AG04450 (cell line): ENCODE data around the gene CRADD. TPM values are rescaled to one million over a fixed set of nuclear protein-coding genes. Genes with fewer than 3 reads are reported as not detected.

Source experiments
- polyA plus RNA-seq: library from polyadenylated mRNA; depleted of rRNA; stranded (reverse); fragments of >200 nt; gene quantifications from 2 replicates; pipeline ENCODE4 v1.2.3, GENCODE V29; 2011; rRNA removed
- small RNA-seq: library from RNA; depleted of rRNA; stranded (forward); fragments of <200 nt; gene quantifications from one replicate; pipeline ENCODE3, GENCODE V24; 2012; ENCODE audit warnings: low read depth; ENCODE audit not compliant: insufficient read length

Gene CRADD
- polyA plus RNA-seq, 1 experiment, result 8.8 TPM

Small RNA genes lying within 50 kb of the gene (small RNA-seq; reads per million reads assigned to genes)
- not detected for gene RN7SL630P

Other genes starting within 250 kb of the CRADD start
- 159 and 167 TPM in 2 replicates for gene UBE2N, start 235.4 kb upstream of the CRADD start, polyA plus RNA-seq
- 80.0 and 100 TPM in 2 replicates for gene MRPL42, start 209.9 kb upstream of the CRADD start, polyA plus RNA-seq
- gene SOCS2, start 104.7 kb upstream of the CRADD start, polyA plus RNA-seq, result 14.5 and 17.6 TPM in 2 replicates